ENCODE data around the gene NISCH. TPM values are rescaled to one million over a fixed set of nuclear protein-coding genes. Genes with fewer than 3 reads are reported as not detected.

Gene NISCH
- total RNA-seq, 1 donor from 2014 or later, result 58.3 TPM

DNA sequence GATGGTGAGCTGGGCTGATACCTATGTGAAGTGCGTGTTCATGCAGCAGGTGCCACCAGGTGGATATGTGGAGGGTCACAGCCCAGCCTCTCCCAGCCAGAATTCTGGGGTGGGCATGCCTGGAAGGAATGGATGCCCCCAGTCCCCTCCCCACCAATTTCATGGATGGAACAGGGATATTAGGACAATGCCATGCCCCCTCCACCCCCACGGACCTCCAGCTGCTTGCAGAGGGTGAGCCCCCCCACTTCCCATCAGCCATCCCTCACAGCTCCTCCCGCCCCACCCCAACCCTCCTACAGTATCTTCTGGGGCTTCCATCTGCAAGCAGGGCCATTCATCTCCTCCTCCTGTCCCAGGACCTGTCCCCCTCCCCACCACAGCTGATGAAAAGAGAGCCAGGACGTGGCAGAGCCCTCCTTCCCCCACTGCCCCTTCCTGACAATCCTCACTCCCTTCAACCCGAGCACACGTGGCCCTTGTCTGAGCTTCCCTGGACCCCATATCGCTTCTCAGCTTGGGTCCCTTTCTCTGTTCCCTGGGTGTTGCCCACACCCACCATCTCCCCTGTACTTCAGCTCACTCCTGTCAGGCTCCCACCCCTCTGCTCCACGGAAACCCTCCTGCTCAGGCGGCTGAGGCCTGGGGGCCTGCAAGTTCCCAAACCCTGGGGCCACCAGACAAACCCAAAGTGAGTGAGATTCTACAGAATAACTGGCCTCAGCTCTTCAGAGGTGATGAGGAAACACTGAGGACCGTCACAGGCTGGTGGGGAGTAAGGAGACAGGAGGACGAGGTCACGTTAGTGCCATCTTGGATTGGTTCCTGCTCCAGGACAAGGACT, 7.7 kb upstream of the NISCH start:
- intact Hi-C loops (cut with DNase I), result loop anchor here (1.0 kb wide), 1 partner anchor 19 kb away; no protein-coding TSS in a partner anchor
- Histone ChIP-seq H3K27ac (no peak overlapping the region), H3K4me1 (peaks cover 0 to 6% of the 10 kb centered on the region in 2 donors), H3K36me3 (no peaks in the 10 kb centered on the region), H3K27me3 (no peaks in the 10 kb centered on the region), H3K4me3 (no peak overlapping the region), H3K9me3 (no peaks in the 10 kb centered on the region)
- TF ChIP-seq, protein P1, sequence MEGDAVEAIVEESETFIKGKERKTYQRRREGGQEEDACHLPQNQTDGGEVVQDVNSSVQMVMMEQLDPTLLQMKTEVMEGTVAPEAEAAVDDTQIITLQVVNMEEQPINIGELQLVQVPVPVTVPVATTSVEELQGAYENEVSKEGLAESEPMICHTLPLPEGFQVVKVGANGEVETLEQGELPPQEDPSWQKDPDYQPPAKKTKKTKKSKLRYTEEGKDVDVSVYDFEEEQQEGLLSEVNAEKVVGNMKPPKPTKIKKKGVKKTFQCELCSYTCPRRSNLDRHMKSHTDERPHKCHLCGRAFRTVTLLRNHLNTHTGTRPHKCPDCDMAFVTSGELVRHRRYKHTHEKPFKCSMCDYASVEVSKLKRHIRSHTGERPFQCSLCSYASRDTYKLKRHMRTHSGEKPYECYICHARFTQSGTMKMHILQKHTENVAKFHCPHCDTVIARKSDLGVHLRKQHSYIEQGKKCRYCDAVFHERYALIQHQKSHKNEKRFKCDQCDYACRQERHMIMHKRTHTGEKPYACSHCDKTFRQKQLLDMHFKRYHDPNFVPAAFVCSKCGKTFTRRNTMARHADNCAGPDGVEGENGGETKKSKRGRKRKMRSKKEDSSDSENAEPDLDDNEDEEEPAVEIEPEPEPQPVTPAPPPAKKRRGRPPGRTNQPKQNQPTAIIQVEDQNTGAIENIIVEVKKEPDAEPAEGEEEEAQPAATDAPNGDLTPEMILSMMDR (IDR thresholded peaks at IDR 0.05), result no peak
- no peak for DNase-seq (ENCODE audit: low spot score in 2 of 2)

DNA sequence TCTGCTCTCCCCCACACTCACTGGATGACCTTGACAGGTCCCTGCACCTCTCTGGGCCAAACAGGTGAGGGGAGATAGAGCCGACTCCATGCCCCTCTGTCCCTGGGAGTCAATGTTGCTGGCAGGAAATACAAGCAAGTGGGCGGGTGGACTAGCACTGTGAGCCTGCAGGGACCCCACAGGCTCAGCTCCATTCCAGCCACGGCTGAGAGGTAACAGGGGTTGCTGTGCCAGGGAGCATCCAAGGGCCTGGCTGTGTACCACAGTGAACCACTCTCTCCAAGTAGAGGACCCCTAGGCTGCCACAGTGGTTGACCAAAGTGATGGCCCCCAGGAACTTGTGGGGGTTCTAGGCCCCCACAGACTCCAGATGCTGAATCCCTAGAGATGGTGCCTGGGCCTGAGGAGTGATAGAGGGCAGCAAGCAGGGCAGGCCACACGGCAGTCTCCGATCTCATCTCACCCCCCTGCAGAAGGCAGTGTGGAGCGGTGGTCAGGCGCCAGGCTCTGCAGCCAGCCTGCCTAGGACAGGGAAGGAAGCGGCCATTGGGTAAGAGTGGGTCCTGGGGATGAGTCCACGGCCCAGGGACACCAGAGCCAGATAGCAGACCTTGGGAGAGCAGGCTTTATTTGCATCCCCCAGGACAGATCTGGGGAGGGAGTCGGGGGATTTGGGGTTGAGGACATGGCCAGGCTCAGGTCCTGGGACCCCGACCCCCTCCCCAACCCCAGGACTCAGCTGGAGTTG, 4.7 kb upstream of the NISCH start:
- H3K27ac ChIP-seq, result no peak overlapping the region
- TF ChIP-seq, protein P1 (IDR thresholded peaks at IDR 0.05), result no peak
- H3K4me3 ChIP-seq, result no peak overlapping the region
- DNase-seq (ENCODE audit: low spot score in 2 of 2), result no peak
- peaks cover 8 to 16% of the 10 kb centered on the region in 2 donors for H3K4me1 ChIP-seq
- intact Hi-C loops (cut with DNase I), result loop anchor here (10.0 kb wide), 1 partner anchor 234 kb away; the partner anchor contains the start of genes GNL3 and PBRM1
- no peaks in the 10 kb centered on the region for H3K27me3 ChIP-seq
- H3K9me3 ChIP-seq, result no peaks in the 10 kb centered on the region
- H3K36me3 ChIP-seq, result no peaks in the 10 kb centered on the region

DNA sequence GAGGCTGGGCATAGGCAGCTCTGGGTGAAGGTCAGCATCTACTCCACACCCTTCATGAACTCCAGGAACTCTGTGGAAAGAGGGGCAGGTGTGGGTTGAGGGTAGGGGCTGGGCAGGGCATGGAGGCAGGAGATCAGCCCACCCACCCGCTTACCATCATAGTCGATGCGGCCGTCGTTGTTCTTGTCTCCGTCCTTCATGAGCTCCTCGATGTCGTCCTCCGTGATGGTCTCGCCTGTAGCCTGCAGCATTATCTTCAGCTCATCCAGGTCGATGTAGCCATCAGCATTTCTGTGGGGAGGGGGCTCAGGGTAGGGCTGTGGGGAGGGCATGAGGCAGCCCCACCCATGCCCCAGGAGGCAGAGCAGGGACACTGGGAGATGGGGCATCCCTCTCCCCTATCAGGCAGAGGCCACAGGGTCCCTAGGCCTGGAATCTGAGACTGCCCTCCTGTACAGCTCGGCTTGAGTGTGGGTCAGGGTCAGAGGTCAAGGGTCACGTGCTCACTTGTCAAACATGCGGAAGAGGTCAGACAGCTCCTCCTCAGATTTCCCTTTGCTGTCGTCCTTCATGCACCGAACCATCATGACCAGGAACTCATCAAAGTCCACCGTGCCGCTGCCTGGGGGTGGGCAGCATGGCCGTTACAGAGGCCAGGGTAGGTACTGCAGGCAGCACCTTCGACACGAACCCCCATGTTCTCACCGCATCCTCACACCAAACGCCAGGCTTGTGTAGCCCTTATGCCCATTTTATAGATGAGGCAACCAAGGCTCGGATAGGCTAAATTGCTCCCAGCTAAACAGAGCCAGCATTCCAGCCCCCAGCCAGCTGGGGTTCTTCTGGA, 3.9 kb upstream of the NISCH start:
- peaks cover 8 to 16% of the 10 kb centered on the region in 2 donors for H3K4me1 ChIP-seq
- TF ChIP-seq, protein P1 (IDR thresholded peaks at IDR 0.05), result no peak
- no peak overlapping the region for H3K4me3 ChIP-seq
- intact Hi-C loops (cut with DNase I), result loop anchor here (10.0 kb wide), 1 partner anchor 233 kb away; the partner anchor contains the start of genes GNL3 and PBRM1
- no peaks in the 10 kb centered on the region for H3K9me3 ChIP-seq
- no peak overlapping the region for H3K27ac ChIP-seq
- no peaks in the 10 kb centered on the region for H3K36me3 ChIP-seq
- no peak for DNase-seq (ENCODE audit: low spot score in 2 of 2)
- no peaks in the 10 kb centered on the region for H3K27me3 ChIP-seq

DNA sequence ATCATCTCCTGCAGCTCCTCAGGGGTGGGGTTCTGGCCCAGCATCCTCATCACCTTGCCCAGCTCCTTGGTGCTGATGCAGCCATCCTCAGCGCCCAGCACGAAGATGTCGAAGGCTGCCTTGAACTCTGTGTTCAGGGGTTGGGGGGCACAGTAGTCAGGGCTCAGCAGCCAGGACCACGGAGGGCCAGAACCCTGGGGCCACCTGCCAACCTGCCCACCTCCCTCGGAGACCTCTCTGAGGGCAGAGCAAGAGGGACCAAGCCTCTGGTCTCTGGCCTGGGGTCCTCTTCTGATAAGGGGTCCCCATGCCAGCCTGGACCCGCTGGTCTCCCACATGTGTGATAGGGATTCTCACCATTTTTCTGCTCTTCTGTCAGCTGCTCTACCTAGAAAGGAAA, 3.3 kb upstream of the NISCH start:
- DNase-seq (ENCODE audit: low spot score in 2 of 2), result no peak
- intact Hi-C loops (cut with DNase I), result loop anchor here (10.0 kb wide), 1 partner anchor 233 kb away; the partner anchor contains the start of genes GNL3 and PBRM1
- Histone ChIP-seq H3K36me3 (no peaks in the 10 kb centered on the region), H3K4me1 (peaks cover 12 to 14% of the 10 kb centered on the region in 2 donors), H3K4me3 (no peak overlapping the region), H3K27ac (no peak overlapping the region), H3K27me3 (no peaks in the 10 kb centered on the region), H3K9me3 (no peaks in the 10 kb centered on the region)
- TF ChIP-seq, protein P1 (IDR thresholded peaks at IDR 0.05), result no peak
